IMR-90 (cell line): ENCODE results near the gene FNDC10. TPM values are rescaled to one million over a fixed set of nuclear protein-coding genes. Genes with fewer than 3 reads are reported as not detected.

ENCODE experiments used
- ATAC-seq: fragments of 200-7000 bp; cut with Tn5 transposase; 2 replicates; pipeline ENCODE4 v1.9.1; 2020; ENCODE audit warnings: low read depth, mild to moderate bottlenecking, moderate library complexity
- BruUV-seq: library from RNA; stranded (reverse); fragments of 400-500 nt; replicated peaks from 2 replicates; lab custom pipeline; 2021; lab: Mats Ljungman, UMichigan
- CTCF ChIA-PET: fragments of 300-600 bp; formaldehyde crosslinking; extraction: SDS; loops from one replicate; lab custom pipeline; 2021; ENCODE audit warnings: antibody characterized with exemption; lab: Yijun Ruan, JAX
- POLR2A ChIA-PET: fragments of 300-600 bp; sonication (Branson Sonifier 250); formaldehyde crosslinking; loops from one replicate; lab custom pipeline; 2022; ENCODE audit warnings: antibody characterized with exemption; ENCODE audit not compliant: unreplicated experiment; lab: Charles Lee
- DNase-seq: peaks from one replicate; pipeline ENCODE4 v3.0.0; 2013
- H2AFZ ChIP-seq: replicated peaks from 2 replicates; pipeline ENCODE3; 2013; ENCODE audit warnings: low read length, mild to moderate bottlenecking; ENCODE audit not compliant: poor library complexity
- H2AK5ac ChIP-seq: 2 replicates; pipeline ENCODE4 v1.6.1; 2013; ENCODE audit warnings: low read depth, low read length, inconsistent platforms
- H2AK9ac ChIP-seq: replicated peaks from 2 replicates; pipeline ENCODE3; 2013; ENCODE audit warnings: mild to moderate bottlenecking, low read depth, low read length, moderate library complexity; ENCODE audit not compliant: poor library complexity
- H2BK120ac ChIP-seq: 2 replicates; pipeline ENCODE4 v1.6.1; 2013; ENCODE audit warnings: low read depth, low read length, inconsistent platforms
- H2BK15ac ChIP-seq: 3 replicates; pipeline ENCODE4 v1.6.1; 2013; ENCODE audit warnings: low read depth, low read length, inconsistent platforms
- H2BK20ac ChIP-seq: 2 replicates; pipeline ENCODE4 v1.6.1; 2013; ENCODE audit warnings: low read depth, mild to moderate bottlenecking, inconsistent platforms, low read length, moderate library complexity
- H2BK5ac ChIP-seq: 2 replicates; pipeline ENCODE4 v1.6.1; 2013; ENCODE audit warnings: mild to moderate bottlenecking, low read depth, low read length, inconsistent platforms; ENCODE audit not compliant: poor library complexity, severe bottlenecking
- H3K14ac ChIP-seq: replicated peaks from 2 replicates; pipeline ENCODE4 v1.6.1; 2013; ENCODE audit warnings: low read depth, low read length, inconsistent platforms
- H3K18ac ChIP-seq: 2 replicates; pipeline ENCODE4 v1.6.1; 2013; ENCODE audit warnings: low read depth, low read length, control low read depth
- H3K23ac ChIP-seq: 2 replicates; pipeline ENCODE4 v1.6.1; 2013; ENCODE audit warnings: low read depth, low read length, inconsistent platforms
- H3K27ac ChIP-seq: 2 replicates; pipeline ENCODE4 v1.5.1; 2013; ENCODE audit warnings: mild to moderate bottlenecking, control low read depth, low read length; ENCODE audit not compliant: insufficient read depth
- H3K27me3 ChIP-seq: 2 replicates; pipeline ENCODE4 v1.6.1; 2013; ENCODE audit warnings: low read length; ENCODE audit not compliant: control insufficient read depth, insufficient read depth
- H3K36me3 ChIP-seq: 2 replicates; pipeline ENCODE4 v1.6.1; 2013; ENCODE audit warnings: low read length, mixed read lengths; ENCODE audit not compliant: control insufficient read depth, insufficient read depth
- H3K4ac ChIP-seq: 2 replicates; pipeline ENCODE4 v1.6.1; 2013; ENCODE audit warnings: low read depth, low read length, inconsistent platforms
- H3K4me1 ChIP-seq: 2 replicates; pipeline ENCODE4 v1.6.1; 2013; ENCODE audit warnings: low read length, mixed read lengths; ENCODE audit not compliant: control insufficient read depth, insufficient read depth
- H3K4me2 ChIP-seq: 2 replicates; pipeline ENCODE4 v1.6.1; 2013; ENCODE audit warnings: low read depth, mild to moderate bottlenecking, control low read depth, low read length, moderate library complexity
- H3K4me3 ChIP-seq: 2 replicates; pipeline ENCODE4 v1.5.1; 2013; ENCODE audit warnings: low read depth, mild to moderate bottlenecking, control low read depth, low read length, moderate library complexity; ENCODE audit not compliant: insufficient read depth
- H3K56ac ChIP-seq: 2 replicates; pipeline ENCODE4 v1.6.1; 2013; ENCODE audit warnings: low read length, inconsistent platforms; ENCODE audit not compliant: insufficient read depth; ENCODE audit errors: extremely low read depth
- H3K79me1 ChIP-seq, 2 experiments: 2 replicates each; pipeline ENCODE4 v1.6.1; 2013; ENCODE audit warnings: low read length in 2 of 2, inconsistent platforms in 1 of 2, low read depth in 1 of 2
- H3K9ac ChIP-seq: 2 replicates; pipeline ENCODE4 v1.6.1; 2013; ENCODE audit warnings: low read depth, low read length, control low read depth
- H3K9me1 ChIP-seq: 2 replicates; pipeline ENCODE4 v1.6.1; 2013; ENCODE audit warnings: low read length, inconsistent platforms; ENCODE audit not compliant: insufficient read depth
- H3K9me3 ChIP-seq: 2 replicates; pipeline ENCODE4 v1.6.1; 2013; ENCODE audit warnings: low read length; ENCODE audit not compliant: control insufficient read depth, insufficient read depth
- H4K20me1 ChIP-seq: 2 replicates; pipeline ENCODE4 v1.6.1; 2013; ENCODE audit warnings: low read length, inconsistent platforms; ENCODE audit not compliant: insufficient read depth
- H4K5ac ChIP-seq: 2 replicates; pipeline ENCODE4 v1.6.1; 2013; ENCODE audit warnings: mild to moderate bottlenecking, low read depth, low read length, control low read depth
- H4K8ac ChIP-seq, 2 experiments: 2 replicates each; pipeline ENCODE4 v1.6.1; 2013; ENCODE audit warnings: low read depth in 2 of 2, low read length in 2 of 2, control low read depth in 1 of 2, inconsistent platforms in 1 of 2
- H4K91ac ChIP-seq: 2 replicates; pipeline ENCODE4 v1.6.1; 2013; ENCODE audit warnings: low read depth, low read length, inconsistent platforms; ENCODE audit not compliant: insufficient read depth
- CHD1 ChIP-seq: IDR thresholded peaks from 2 replicates; pipeline ENCODE4 v1.6.1; 2012; ENCODE audit warnings: low read depth, low read length, improper control_type of control experiment
- MAZ ChIP-seq: IDR thresholded peaks from 2 replicates; pipeline ENCODE4 v1.6.1; 2012; ENCODE audit warnings: low read depth, mild to moderate bottlenecking, low read length, improper control_type of control experiment, moderate library complexity, borderline replicate concordance
- NFE2L2 ChIP-seq: fragments of 150-350 bp; IDR thresholded peaks from 2 replicates; pipeline ENCODE4 v1.6.1; 2016; ENCODE audit warnings: low read depth, mild to moderate bottlenecking, low read length
- RAD21 ChIP-seq: IDR thresholded peaks from 2 replicates; pipeline ENCODE4 v1.6.1; 2012; ENCODE audit warnings: low read length, improper control_type of control experiment
- RCOR1 ChIP-seq: IDR thresholded peaks from 2 replicates; pipeline ENCODE4 v1.6.1; 2012; ENCODE audit warnings: mild to moderate bottlenecking, low read length, improper control_type of control experiment; ENCODE audit not compliant: insufficient replicate concordance
- RFX5 ChIP-seq: IDR thresholded peaks from 2 replicates; pipeline ENCODE4 v1.8.0; 2012; ENCODE audit warnings: low read depth, mild to moderate bottlenecking, low read length, moderate library complexity
- SMC3 ChIP-seq: fragments of 150-350 bp; IDR thresholded peaks from 2 replicates; pipeline ENCODE4 v1.6.1; 2016; ENCODE audit warnings: low read depth, mild to moderate bottlenecking, antibody characterized with exemption, low read length, moderate library complexity
- WGBS, 2 experiments: methylation state at CpG; one replicate each; pipeline versions ENCODE4 v1.1.5 to v1.1.7; 2013; ENCODE audit warnings: missing lambda C conversion rate in 2 of 2; ENCODE audit not compliant: insufficient read length in 1 of 2; ENCODE audit errors: extremely low coverage in 2 of 2; 5-methylcytosine and 5-hydroxymethylcytosine counted together
- dilution Hi-C: fragments of 300-500 bp; cut with HindIII; formaldehyde crosslinking; loops from one replicate; pipeline ENCODE4 v1.14.3; 2018; ENCODE audit warnings: low sequenced_read_pairs; ENCODE audit not compliant: unreplicated experiment
- in situ Hi-C: fragments of 300-500 bp; cut with MboI; formaldehyde crosslinking; loops from 3 replicates; pipeline ENCODE4 v1.14.3; 2019; ENCODE audit warnings: low sequenced_read_pairs, inconsistent platforms, mixed read lengths
- intact Hi-C: fragments of 100-400 bp; cut with micrococcal nuclease; formaldehyde crosslinking; loops from 2 replicates; pipeline ENCODE4 v1.10.0; 2022
- polyA plus RNA-seq, 3 experiments: library from polyadenylated mRNA; depleted of rRNA; stranded (reverse); fragments of >200 nt; gene quantifications; 2 replicates each; pipeline ENCODE4 v1.2.3, GENCODE V29; 2012; ENCODE audit warnings: low replicate concordance in 1 of 3
- total RNA-seq: library from RNA; depleted of rRNA; stranded (reverse); fragments of >200 nt; gene quantifications from 2 replicates; pipeline ENCODE4 v1.2.3, GENCODE V29; 2012

Gene FNDC10
- total and polyA plus RNA-seq, 2 of the 4 experiments (the other 2 are of a cell fraction), result 0.36 to 5.8 TPM

- H2BK15ac ChIP-seq, result no peak overlapping the region
- DNase-seq (no peak), ATAC-seq (peak; percentile 4)
- no peak overlapping the region; the same call in 1 of the 2 replicates for H3K4me2 ChIP-seq
- intact Hi-C loops, result no loop called here
- no peak overlapping the region for H3K23ac ChIP-seq
- no peaks in the 10 kb centered on the region for H3K9me3 ChIP-seq
- WGBS, 2 experiments, result 34% methylated on average over 29 of the region's 79 CpGs; no CpG with 5 or more reads in 1 of the 2 experiments
- H2AK9ac ChIP-seq, result peak overlapping the region; percentile 88
- ChIA-PET POLR2A (no interaction called here), CTCF (no interaction called here)
- H4K5ac ChIP-seq, result no peak overlapping the region
- H3K14ac ChIP-seq, result no peak overlapping the region
- H3K9ac ChIP-seq, result no peak overlapping the region
- peaks cover 21% of the 10 kb centered on the region for H3K36me3 ChIP-seq
- H3K56ac ChIP-seq, result no peak overlapping the region
- dilution Hi-C loops, result no loop called here
- no peaks in the 10 kb centered on the region; the same call in 1 of the 2 replicates for H3K4me1 ChIP-seq
- H4K8ac ChIP-seq, result peak overlapping the region in 1 of 2 experiments; percentile 16; a peak in 1 of 4 replicates
- H3K27me3 ChIP-seq, result no peaks in the 10 kb centered on the region
- H2AK5ac ChIP-seq, result no peak overlapping the region; the same call in 1 of the 2 replicates
- H4K91ac ChIP-seq, result no peak overlapping the region
- no peaks in the 10 kb centered on the region for H3K79me1 ChIP-seq
- no peaks in the 10 kb centered on the region for H3K9me1 ChIP-seq
- no peak overlapping the region for H2BK20ac ChIP-seq
- in situ Hi-C loops, result no loop called here
- H3K4me3 ChIP-seq, result no peak overlapping the region
- no peaks in the 10 kb centered on the region for H4K20me1 ChIP-seq
- no TSS peak for BruUV-seq
- no peak overlapping the region for H3K4ac ChIP-seq
- no peak overlapping the region for H3K27ac ChIP-seq
- H2BK5ac ChIP-seq, result no peak overlapping the region
- TF ChIP-seq MAZ, result no peak
- TF ChIP-seq RAD21, result no peak
- TF ChIP-seq RCOR1, result no peak
- TF ChIP-seq RFX5, result no peak
- no peak for TF ChIP-seq SMC3
- TF ChIP-seq CHD1, result no peak
- TF ChIP-seq NFE2L2, result no peak
- no peak overlapping the region for H3K18ac ChIP-seq
- H2BK120ac ChIP-seq, result no peak overlapping the region
- no peak overlapping the region for H2AFZ ChIP-seq
Observed at GRCh38 chr1:1630965-1631781, 31.2 kb upstream of the FNDC10 start.
